Trophoblast cell (in vitro differentiated cells and primary cell): ENCODE data around the gene CYTH1.

Experiments
- DNase-seq, 2 donors: peaks; one replicate each; pipeline ENCODE4 v3.0.0-alpha.2; 2016
- H2AFZ ChIP-seq: 2 replicates; pipeline ENCODE4 v1.6.1; 2013; ENCODE audit warnings: low read length, moderate library complexity, mild to moderate bottlenecking; ENCODE audit not compliant: insufficient read depth, poor library complexity
- H2AK5ac ChIP-seq: 2 replicates; pipeline ENCODE4 v1.6.1; 2013; ENCODE audit warnings: mild to moderate bottlenecking, low read length
- H2BK120ac ChIP-seq: 2 replicates; pipeline ENCODE4 v1.6.1; 2013; ENCODE audit warnings: low read length, mild to moderate bottlenecking, moderate library complexity; ENCODE audit not compliant: insufficient read depth, poor library complexity
- H2BK12ac ChIP-seq: 2 replicates; pipeline ENCODE4 v1.6.1; 2013; ENCODE audit warnings: mild to moderate bottlenecking, low read length, moderate library complexity
- H2BK5ac ChIP-seq: 2 replicates; pipeline ENCODE4 v1.6.1; 2013; ENCODE audit warnings: low read length, low read depth, moderate library complexity, mild to moderate bottlenecking; ENCODE audit not compliant: poor library complexity
- H3K14ac ChIP-seq: 2 replicates; pipeline ENCODE4 v1.6.1; 2013; ENCODE audit warnings: mild to moderate bottlenecking, low read length
- H3K18ac ChIP-seq: 2 replicates; pipeline ENCODE4 v1.6.1; 2013; ENCODE audit warnings: mild to moderate bottlenecking, low read length
- H3K23ac ChIP-seq: 2 replicates; pipeline ENCODE4 v1.6.1; 2013; ENCODE audit warnings: low read length
- H3K27ac ChIP-seq: 2 replicates; pipeline ENCODE4 v1.5.1; 2013; ENCODE audit warnings: low read depth, mild to moderate bottlenecking, inconsistent platforms, low read length, moderate library complexity
- H3K27me3 ChIP-seq: 2 replicates; pipeline ENCODE4 v1.6.1; 2013; ENCODE audit warnings: inconsistent platforms, mild to moderate bottlenecking, low read length, moderate library complexity; ENCODE audit not compliant: insufficient read depth
- H3K36me3 ChIP-seq, 2 experiments: 1 replicate in 1 of 2; 2 replicates in 1 of 2; pipeline ENCODE4 v1.6.1; 2013; ENCODE audit warnings: low read length in 2 of 2, mild to moderate bottlenecking in 2 of 2, moderate library complexity in 1 of 2; ENCODE audit not compliant: insufficient read depth in 2 of 2, control insufficient read depth in 1 of 2
- H3K4ac ChIP-seq: 2 replicates; pipeline ENCODE4 v1.6.1; 2013; ENCODE audit warnings: low read depth, mild to moderate bottlenecking, low read length, moderate library complexity
- H3K4me1 ChIP-seq, 2 experiments: 1 replicate in 1 of 2; 2 replicates in 1 of 2; pipeline ENCODE4 v1.6.1; 2013; ENCODE audit warnings: low read length in 2 of 2, mild to moderate bottlenecking in 2 of 2, moderate library complexity in 1 of 2; ENCODE audit not compliant: insufficient read depth in 2 of 2, control insufficient read depth in 1 of 2
- H3K4me2 ChIP-seq: 2 replicates; pipeline ENCODE4 v1.6.1; 2013; ENCODE audit warnings: inconsistent platforms, mild to moderate bottlenecking, low read length, moderate library complexity
- H3K4me3 ChIP-seq: 2 replicates; pipeline ENCODE4 v1.5.1; 2013; ENCODE audit warnings: mild to moderate bottlenecking, low read depth, low read length, inconsistent platforms
- H3K79me1 ChIP-seq: one replicate; pipeline ENCODE4 v1.6.1; 2013; ENCODE audit warnings: low read length
- H3K79me2 ChIP-seq: 2 replicates; pipeline ENCODE4 v1.6.1; 2013; ENCODE audit warnings: low read length, mild to moderate bottlenecking; ENCODE audit not compliant: control insufficient read depth, insufficient read depth, poor library complexity
- H3K9ac ChIP-seq: 2 replicates; pipeline ENCODE4 v1.6.1; 2013; ENCODE audit warnings: mild to moderate bottlenecking, low read length
- H3K9me3 ChIP-seq: 2 replicates; pipeline ENCODE4 v1.6.1; 2013; ENCODE audit warnings: low read depth, mild to moderate bottlenecking, control low read depth, inconsistent platforms, low read length; ENCODE audit not compliant: insufficient read depth
- H4K12ac ChIP-seq: 2 replicates; pipeline ENCODE4 v1.6.1; 2013; ENCODE audit warnings: low read depth, mild to moderate bottlenecking, low read length, moderate library complexity
- H4K8ac ChIP-seq: 2 replicates; pipeline ENCODE4 v1.6.1; 2013; ENCODE audit warnings: low read depth, mild to moderate bottlenecking, low read length, moderate library complexity
- H4K91ac ChIP-seq: one replicate; pipeline ENCODE4 v1.6.1; 2013; ENCODE audit warnings: low read depth, mild to moderate bottlenecking, low read length, moderate library complexity
- WGBS: extraction: QIAGEN DNeasy Blood & Tissue Kit; methylation state at CpG from one replicate; pipeline ENCODE4 v1.1.7; 2013; ENCODE audit warnings: missing lambda C conversion rate; ENCODE audit not compliant: insufficient read length, insufficient coverage; ENCODE audit errors: extremely low coverage; 5-methylcytosine and 5-hydroxymethylcytosine counted together

Gene CYTH1

DNA sequence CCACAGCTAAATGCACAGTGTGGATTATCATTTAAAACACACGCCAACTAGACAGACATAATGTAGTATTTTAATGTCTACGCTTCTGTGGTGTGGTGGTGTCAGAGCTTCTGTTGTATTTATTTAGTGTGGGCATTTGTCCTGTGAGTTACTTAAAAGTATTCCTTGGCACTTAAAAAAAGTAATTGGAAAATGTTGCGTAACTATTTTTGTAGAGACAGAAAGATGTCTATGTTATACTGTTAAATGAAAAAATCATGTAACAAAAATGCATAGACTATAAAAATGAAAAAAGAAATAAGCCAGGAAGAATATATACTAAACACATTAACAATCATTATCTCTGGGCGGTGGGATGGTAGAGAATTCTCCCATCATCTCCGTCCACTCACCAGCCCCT lies 39.2 kb downstream of the CYTH1 start:
- Histone ChIP-seq H3K27ac (no peak overlapping the region), H3K14ac (no peak overlapping the region), H3K79me1 (no peaks in the 10 kb centered on the region), H4K12ac (no peak overlapping the region), H4K8ac (no peak overlapping the region), H2AK5ac (no peak overlapping the region), H3K4me2 (no peak overlapping the region), H3K23ac (no peak overlapping the region), H3K4me1 (peaks cover 12% of the 10 kb centered on the region in 2 experiments), H3K4ac (no peak overlapping the region), H3K27me3 (no peaks in the 10 kb centered on the region), H2AFZ (no peak overlapping the region), H3K36me3 (no peaks in the 10 kb centered on the region), H2BK12ac (no peak overlapping the region), H3K9me3 (no peaks in the 10 kb centered on the region), H2BK120ac (no peak overlapping the region), H3K4me3 (no peak overlapping the region), H4K91ac (no peak overlapping the region), H3K9ac (no peak overlapping the region), H2BK5ac (no peak overlapping the region), H3K18ac (no peak overlapping the region), H3K79me2 (no peaks in the 10 kb centered on the region)
- no peak for DNase-seq
- no CpG with 5 or more reads among the region's 5 CpGs for WGBS

DNA sequence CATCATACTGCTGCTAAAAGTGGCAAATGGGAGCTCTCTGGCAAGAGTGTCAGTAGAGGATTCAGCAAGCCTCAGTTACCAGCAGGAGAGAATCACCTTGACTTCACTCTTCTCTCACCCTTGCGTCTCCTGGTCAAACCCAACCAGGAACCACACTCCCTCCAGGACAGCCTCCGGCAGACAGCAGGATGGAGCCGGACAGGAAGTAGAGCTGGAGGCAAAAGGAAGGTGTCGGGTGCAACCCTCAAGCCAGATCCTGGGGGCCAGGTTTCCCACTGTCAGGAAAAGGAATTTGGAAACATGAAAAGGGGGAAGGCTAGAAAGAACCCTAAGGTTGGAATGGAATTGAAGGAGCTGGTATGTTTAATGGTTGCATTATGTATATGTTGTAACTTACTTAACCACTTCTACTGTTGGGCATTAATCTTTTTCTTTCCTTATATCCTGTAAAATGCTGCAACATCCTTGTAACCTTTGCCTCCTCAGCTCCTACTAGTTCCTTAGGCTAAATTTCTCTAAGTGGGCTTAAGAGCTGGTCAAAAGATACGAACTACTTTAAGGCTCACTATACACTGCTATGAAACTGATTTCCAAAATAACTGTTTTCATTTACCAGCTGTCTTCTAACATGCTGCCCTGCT lies 40.3 kb downstream of the CYTH1 start:
- H3K4me2 ChIP-seq = no peak overlapping the region
- H3K4me1 ChIP-seq = peaks cover 13 to 16% of the 10 kb centered on the region in 2 experiments
- no peak overlapping the region for H3K4me3 ChIP-seq
- no peak overlapping the region for H2BK5ac ChIP-seq
- no peak overlapping the region for H3K14ac ChIP-seq
- no peaks in the 10 kb centered on the region for H3K9me3 ChIP-seq
- no peak overlapping the region for H3K4ac ChIP-seq
- no peaks in the 10 kb centered on the region for H3K36me3 ChIP-seq
- no peak overlapping the region for H4K8ac ChIP-seq
- H3K27ac ChIP-seq = no peak overlapping the region
- H3K79me2 ChIP-seq = no peaks in the 10 kb centered on the region
- H2BK120ac ChIP-seq = no peak overlapping the region
- no peak overlapping the region for H2BK12ac ChIP-seq
- H2AK5ac ChIP-seq = no peak overlapping the region
- H3K79me1 ChIP-seq = no peaks in the 10 kb centered on the region
- no peak overlapping the region for H2AFZ ChIP-seq
- no peaks in the 10 kb centered on the region for H3K27me3 ChIP-seq
- H3K23ac ChIP-seq = no peak overlapping the region
- H3K9ac ChIP-seq = no peak overlapping the region
- WGBS = no CpG with 5 or more reads among the region's 5 CpGs
- no peak overlapping the region for H4K12ac ChIP-seq
- no peak overlapping the region for H4K91ac ChIP-seq
- no peak overlapping the region for H3K18ac ChIP-seq
- DNase-seq = no peak

DNA sequence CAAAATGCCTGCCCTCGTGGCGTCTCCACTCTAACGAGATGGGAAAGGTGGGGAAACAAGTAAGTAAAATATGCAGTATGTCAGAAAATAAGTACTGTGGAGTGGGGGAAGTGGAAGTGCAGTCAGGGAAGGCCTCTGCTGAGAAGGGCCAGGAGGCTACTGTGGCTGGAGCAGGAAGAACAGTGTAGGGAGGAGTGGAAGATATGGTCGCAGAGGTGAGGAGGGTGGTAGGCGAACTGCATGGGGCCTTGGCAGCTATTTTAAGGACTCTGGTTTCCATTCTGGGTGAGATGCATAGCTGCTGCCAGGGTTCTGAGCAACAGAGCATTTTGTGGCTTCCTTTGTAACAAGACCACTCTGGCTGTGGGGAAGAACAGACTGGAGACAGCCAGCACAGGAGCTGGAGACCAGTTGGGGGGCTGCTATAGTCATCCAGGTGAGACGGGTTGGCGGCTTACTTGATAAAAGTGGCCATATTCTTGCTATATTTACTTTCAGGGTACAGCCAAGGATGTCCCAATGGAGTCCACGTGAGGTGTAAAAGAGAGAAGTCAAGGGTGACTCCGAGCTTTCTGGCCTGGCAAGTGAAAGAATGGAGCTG lies 42.6 kb downstream of the CYTH1 start:
- Histone ChIP-seq H3K4me3 (no peak overlapping the region), H2AK5ac (no peak overlapping the region), H3K14ac (no peak overlapping the region), H3K4me2 (no peak overlapping the region), H3K9ac (no peak overlapping the region), H3K36me3 (no peaks in the 10 kb centered on the region), H3K79me1 (no peaks in the 10 kb centered on the region), H3K18ac (no peak overlapping the region), H2AFZ (no peak overlapping the region), H3K23ac (no peak overlapping the region), H2BK12ac (no peak overlapping the region), H3K79me2 (no peaks in the 10 kb centered on the region), H3K9me3 (no peaks in the 10 kb centered on the region), H4K8ac (no peak overlapping the region), H4K12ac (no peak overlapping the region), H3K27ac (no peak overlapping the region), H2BK120ac (no peak overlapping the region), H3K27me3 (no peaks in the 10 kb centered on the region), H3K4me1 (peaks cover 21 to 22% of the 10 kb centered on the region in 2 experiments), H3K4ac (no peak overlapping the region), H4K91ac (no peak overlapping the region), H2BK5ac (no peak overlapping the region)
- DNase-seq = no peak
- no CpG with 5 or more reads among the region's 9 CpGs for WGBS

DNA sequence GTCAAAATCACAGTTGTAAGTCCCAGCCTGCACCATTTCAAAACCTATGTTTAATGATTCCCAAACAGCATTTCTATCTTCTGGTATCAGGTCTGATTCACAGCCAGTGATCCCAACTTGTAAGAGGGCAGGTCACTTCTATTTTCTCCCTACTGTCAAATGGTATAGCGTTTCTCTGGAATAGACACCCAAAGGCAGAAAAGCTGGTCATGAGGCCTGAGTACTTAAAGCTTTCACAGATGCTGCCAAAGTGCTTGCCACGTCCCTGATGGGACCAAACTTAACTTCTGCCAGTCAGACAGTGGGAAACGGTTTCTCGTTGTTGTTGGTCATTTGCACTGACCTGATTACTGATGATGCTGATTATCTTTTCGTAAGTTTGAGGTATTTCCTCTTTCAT lies 43.4 kb downstream of the CYTH1 start:
- H3K79me2 ChIP-seq = no peaks in the 10 kb centered on the region
- no peak overlapping the region for H2AFZ ChIP-seq
- no peak overlapping the region for H3K23ac ChIP-seq
- no peak for DNase-seq
- no peak overlapping the region for H2BK120ac ChIP-seq
- peak overlapping the region; percentile 35 for H3K18ac ChIP-seq
- H3K27ac ChIP-seq = no peak overlapping the region
- WGBS = no CpG with 5 or more reads among the region's 5 CpGs
- no peak overlapping the region for H3K4me3 ChIP-seq
- H2BK12ac ChIP-seq = no peak overlapping the region
- H3K79me1 ChIP-seq = no peaks in the 10 kb centered on the region
- H4K8ac ChIP-seq = no peak overlapping the region
- no peak overlapping the region for H3K4me2 ChIP-seq
- H4K91ac ChIP-seq = no peak overlapping the region
- no peaks in the 10 kb centered on the region for H3K27me3 ChIP-seq
- no peak overlapping the region for H2BK5ac ChIP-seq
- H3K14ac ChIP-seq = no peak overlapping the region
- no peaks in the 10 kb centered on the region for H3K36me3 ChIP-seq
- no peaks in the 10 kb centered on the region for H3K9me3 ChIP-seq
- no peak overlapping the region for H3K4ac ChIP-seq
- no peak overlapping the region for H2AK5ac ChIP-seq
- H4K12ac ChIP-seq = no peak overlapping the region
- peaks cover 21 to 22% of the 10 kb centered on the region in 2 experiments for H3K4me1 ChIP-seq
- H3K9ac ChIP-seq = no peak overlapping the region
